ENCODE measurements around the gene SLC16A4. TPM values are rescaled to one million over a fixed set of nuclear protein-coding genes. Genes with fewer than 3 reads are reported as not detected.

SLC16A4 gene
- total and polyA plus RNA-seq, 10 donors, result 1.5 to 6.9 (median 4.8) TPM

- 81 to 90% (median 87%) methylated on average over 6 of the region's 6 CpGs for WGBS, 5 donors
- TF ChIP-seq CTCF (IDR thresholded peaks at IDR 0.05 in 8 of 11, conservative IDR thresholded peaks at IDR 0.05 in 3 of 11), result no peak
- TF ChIP-seq POLR2AphosphoS5 (IDR thresholded peaks at IDR 0.05), result no peak
- TF ChIP-seq POLR2A (IDR thresholded peaks at IDR 0.05), result no peak
- H3K9me3 ChIP-seq, result no peaks in the 10 kb centered on the region
- DNase-seq, result no peak
- peak overlapping the region in 5 of 8 donors; percentile 5 to 64 (median 61) for H3K27ac ChIP-seq
- H3K4me3 ChIP-seq, result peak overlapping the region in 5 of 8 donors; percentile 7 to 47 (median 19)
- H3K36me3 ChIP-seq, result peaks cover 0 to 36% (median 2%) of the 10 kb centered on the region in 6 donors
- intact Hi-C loops (cut with DNase I; ENCODE audit: low total_unique reads), result no loop called here
- H3K27me3 ChIP-seq (replicated peaks in 1 of 7), result no peaks in the 10 kb centered on the region
- peaks cover 0 to 33% (median 10%) of the 10 kb centered on the region in 6 donors for H3K4me1 ChIP-seq
These were observed 730 bp downstream of the SLC16A4 start for GRCh38 chr1:110390096-110390495.

- intact Hi-C loops (cut with DNase I; ENCODE audit: low total_unique reads), result no loop called here
- Histone ChIP-seq H3K27me3 (replicated peaks in 1 of 7) (no peaks in the 10 kb centered on the region), H3K4me1 (peaks cover 8 to 60% (median 28%) of the 10 kb centered on the region in 6 donors), H3K4me3 (no peak overlapping the region), H3K27ac (peak overlapping the region in 3 of 8 donors; percentile 85 to 90 (median 87)), H3K9me3 (no peaks in the 10 kb centered on the region), H3K36me3 (peaks cover 0 to 23% (median 0%) of the 10 kb centered on the region in 6 donors)
- TF ChIP-seq POLR2AphosphoS5 (IDR thresholded peaks at IDR 0.05), result no peak
- TF ChIP-seq POLR2A (IDR thresholded peaks at IDR 0.05), result no peak
- no peak for TF ChIP-seq CTCF (IDR thresholded peaks at IDR 0.05 in 8 of 11, conservative IDR thresholded peaks at IDR 0.05 in 3 of 11)
- no peak for DNase-seq
- WGBS, 5 donors, result 89 to 100% (median 97%) methylated on average over 1 of the region's 1 CpG
These were observed 3.6 kb downstream of the SLC16A4 start for GRCh38 chr1:110387048-110387754.

- Histone ChIP-seq H3K27ac (peak overlapping the region in 7 of 8 donors; percentile 27 to 90 (median 74)), H3K4me1 (peaks cover 8 to 79% (median 30%) of the 10 kb centered on the region in 6 donors), H3K4me3 (no peak overlapping the region), H3K36me3 (peaks cover 0 to 35% (median 0%) of the 10 kb centered on the region in 6 donors), H3K27me3 (replicated peaks in 1 of 7) (no peaks in the 10 kb centered on the region), H3K9me3 (no peaks in the 10 kb centered on the region)
- intact Hi-C loops (cut with DNase I; ENCODE audit: low total_unique reads), result no loop called here
- no peak for DNase-seq
- WGBS, 5 donors, result 79 to 94% (median 86%) methylated on average over 1 of the region's 1 CpG
- no peak for TF ChIP-seq POLR2A (IDR thresholded peaks at IDR 0.05)
- no peak for TF ChIP-seq CTCF (IDR thresholded peaks at IDR 0.05 in 8 of 11, conservative IDR thresholded peaks at IDR 0.05 in 3 of 11)
- TF ChIP-seq POLR2AphosphoS5 (IDR thresholded peaks at IDR 0.05), result no peak
These were observed 5.5 kb downstream of the SLC16A4 start for GRCh38 chr1:110385369-110385768.

GRCh38 chr1:110384581-110385321, 6.1 kb downstream of the SLC16A4 start:
- peaks cover 8 to 85% (median 32%) of the 10 kb centered on the region in 6 donors for H3K4me1 ChIP-seq
- DNase-seq, result peak; percentile 82
- 62 to 78% (median 72%) methylated on average over 19 of the region's 19 CpGs for WGBS, 5 donors
- intact Hi-C loops (cut with DNase I; ENCODE audit: low total_unique reads), result no loop called here
- H3K27ac ChIP-seq, result peak overlapping the region; percentile 27 to 90 (median 72)
- TF ChIP-seq POLR2AphosphoS5 (IDR thresholded peaks at IDR 0.05) (peak in 1 of 3 donors; percentile 83), POLR2A (IDR thresholded peaks at IDR 0.05) (no peak)
- peaks cover 0 to 39% (median 1%) of the 10 kb centered on the region in 6 donors for H3K36me3 ChIP-seq
- peak overlapping the region in 3 of 8 donors; percentile 4 to 54 (median 10) for H3K4me3 ChIP-seq
- no peaks in the 10 kb centered on the region for H3K9me3 ChIP-seq
- no peaks in the 10 kb centered on the region for H3K27me3 ChIP-seq (replicated peaks in 1 of 7)

Data from spleen (tissue), 11 donors.